GM21528 (cell line): ENCODE results near the gene ADAM11.

Experiments
- ATAC-seq: cut with Tn5 transposase; IDR thresholded peaks from one replicate; pipeline ENCODE4 v1.9.1; 2021; ENCODE audit warnings: mild to moderate bottlenecking, moderate library complexity; ENCODE audit not compliant: unreplicated experiment, low FRiP score

The ADAM11 gene

DNA sequence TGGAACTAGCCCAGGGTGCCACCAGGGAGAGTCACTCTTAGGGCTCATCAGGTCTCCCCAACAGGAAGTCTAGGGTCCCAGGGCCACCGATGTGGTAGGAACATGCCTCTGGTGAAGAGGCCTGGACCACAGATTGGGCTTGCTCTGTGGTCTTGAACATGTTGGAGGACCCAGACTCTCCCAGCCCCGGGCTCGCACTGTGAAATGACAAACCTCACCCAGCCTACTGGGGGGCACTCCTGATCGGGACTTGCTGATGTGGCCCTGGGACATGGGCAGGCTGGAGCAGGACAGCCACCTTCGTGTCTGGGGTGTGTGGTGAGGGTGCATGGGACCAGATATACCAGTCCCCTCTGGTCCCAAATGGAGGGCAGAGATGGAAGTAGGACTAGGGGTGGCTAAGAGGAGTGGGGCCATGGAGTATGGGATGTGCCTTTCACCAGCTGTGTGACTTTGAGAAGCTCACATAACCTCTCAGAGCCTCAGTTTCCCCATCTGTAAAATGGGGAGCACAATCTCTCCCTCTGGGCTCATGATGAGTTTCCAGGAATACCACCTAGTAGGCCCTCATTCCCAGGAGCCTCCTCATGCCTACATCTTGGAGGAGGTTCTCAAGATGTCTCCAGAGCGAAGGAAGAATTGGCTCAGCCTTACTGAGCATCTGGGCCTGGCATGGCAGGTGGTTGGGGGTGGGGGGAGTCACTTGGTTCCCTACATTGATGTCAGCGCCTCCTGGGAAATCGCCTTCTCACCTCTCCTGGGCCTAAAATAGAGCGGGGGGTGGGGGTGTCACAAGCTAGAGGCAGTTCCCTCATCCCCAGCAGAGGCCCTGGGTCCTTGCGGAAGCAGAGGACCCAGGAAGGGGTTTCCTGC lies 1.5 kb upstream of the ADAM11 start:
- no peak for ATAC-seq

DNA sequence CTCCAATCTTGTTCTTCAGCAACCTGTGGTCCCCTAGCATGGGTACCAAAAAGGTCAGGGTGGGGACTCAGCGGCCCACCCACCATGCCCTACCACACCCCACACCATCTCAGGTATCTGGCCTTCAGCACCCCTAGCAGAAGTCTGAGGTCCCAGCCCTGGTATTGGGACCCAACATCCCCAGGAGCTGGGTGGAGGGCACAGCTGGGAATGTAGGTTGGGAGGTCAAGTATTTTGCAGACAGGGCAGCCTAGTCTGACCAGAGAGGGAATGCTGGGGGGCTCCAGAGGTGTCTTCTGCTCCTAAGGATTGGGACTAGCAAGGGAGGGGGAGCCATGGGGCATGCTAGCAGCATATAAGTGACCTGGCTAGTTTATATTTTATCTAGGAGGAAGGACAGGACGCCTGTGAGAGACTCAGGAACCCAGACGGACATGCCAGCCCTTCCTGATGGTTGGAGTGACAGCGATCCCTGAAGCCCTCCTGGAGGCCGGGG lies 822 bp upstream of the ADAM11 start:
- no peak for ATAC-seq

DNA sequence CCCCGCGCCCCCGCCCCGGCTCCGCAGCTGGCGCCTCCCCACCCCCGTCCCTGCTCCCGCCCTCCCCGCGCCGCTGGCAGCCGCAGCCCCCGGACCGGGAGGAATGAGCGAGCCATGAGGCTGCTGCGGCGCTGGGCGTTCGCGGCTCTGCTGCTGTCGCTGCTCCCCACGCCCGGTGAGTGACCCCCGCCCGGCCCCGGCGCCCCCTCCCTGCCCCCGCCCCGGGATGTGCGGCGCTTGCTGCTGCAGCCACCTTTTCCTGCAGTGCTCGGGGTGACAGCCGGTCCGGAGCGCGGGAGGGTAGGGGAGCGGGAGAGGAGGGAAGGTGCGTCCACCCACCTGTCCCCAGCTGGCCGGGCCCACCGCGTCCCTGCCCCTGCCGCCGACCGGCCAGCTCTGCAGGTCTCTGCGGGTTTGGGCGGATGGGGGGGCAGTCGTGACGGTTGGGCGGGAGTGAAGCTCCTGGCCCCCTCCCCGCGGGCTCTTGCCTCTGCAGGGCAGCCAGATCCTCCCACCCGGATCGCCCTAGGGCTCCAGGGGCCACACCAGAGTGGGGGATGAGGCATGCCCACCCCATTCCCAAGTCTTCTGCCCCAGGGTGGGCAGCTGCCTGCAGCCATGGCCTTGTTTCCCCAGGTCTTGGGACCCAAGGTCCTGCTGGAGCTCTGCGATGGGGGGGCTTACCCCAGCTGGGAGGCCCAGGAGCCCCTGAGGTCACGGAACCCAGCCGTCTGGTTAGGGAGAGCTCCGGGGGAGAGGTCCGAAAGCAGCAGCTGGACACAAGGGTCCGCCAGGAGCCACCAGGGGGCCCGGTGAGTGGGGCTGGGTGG lies 513 bp downstream of the ADAM11 start:
- ATAC-seq = no peak

DNA sequence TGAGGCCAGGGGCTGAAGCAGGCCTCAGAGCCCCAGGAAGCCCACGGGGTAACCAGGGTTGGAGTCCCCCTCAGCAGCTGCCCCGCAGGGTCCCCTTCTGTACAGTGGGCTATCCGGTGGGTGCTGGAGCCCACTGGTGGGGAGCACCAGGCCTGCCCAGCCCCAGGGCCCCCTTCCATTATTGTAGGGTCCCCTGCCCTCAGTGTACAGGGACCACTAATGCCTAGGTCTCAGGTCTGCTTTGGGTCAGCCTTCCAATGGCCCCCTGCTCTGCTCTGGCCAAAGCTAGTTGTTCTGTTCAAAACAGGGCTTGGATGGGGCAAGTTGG lies 1.1 kb downstream of the ADAM11 start:
- no peak for ATAC-seq

DNA sequence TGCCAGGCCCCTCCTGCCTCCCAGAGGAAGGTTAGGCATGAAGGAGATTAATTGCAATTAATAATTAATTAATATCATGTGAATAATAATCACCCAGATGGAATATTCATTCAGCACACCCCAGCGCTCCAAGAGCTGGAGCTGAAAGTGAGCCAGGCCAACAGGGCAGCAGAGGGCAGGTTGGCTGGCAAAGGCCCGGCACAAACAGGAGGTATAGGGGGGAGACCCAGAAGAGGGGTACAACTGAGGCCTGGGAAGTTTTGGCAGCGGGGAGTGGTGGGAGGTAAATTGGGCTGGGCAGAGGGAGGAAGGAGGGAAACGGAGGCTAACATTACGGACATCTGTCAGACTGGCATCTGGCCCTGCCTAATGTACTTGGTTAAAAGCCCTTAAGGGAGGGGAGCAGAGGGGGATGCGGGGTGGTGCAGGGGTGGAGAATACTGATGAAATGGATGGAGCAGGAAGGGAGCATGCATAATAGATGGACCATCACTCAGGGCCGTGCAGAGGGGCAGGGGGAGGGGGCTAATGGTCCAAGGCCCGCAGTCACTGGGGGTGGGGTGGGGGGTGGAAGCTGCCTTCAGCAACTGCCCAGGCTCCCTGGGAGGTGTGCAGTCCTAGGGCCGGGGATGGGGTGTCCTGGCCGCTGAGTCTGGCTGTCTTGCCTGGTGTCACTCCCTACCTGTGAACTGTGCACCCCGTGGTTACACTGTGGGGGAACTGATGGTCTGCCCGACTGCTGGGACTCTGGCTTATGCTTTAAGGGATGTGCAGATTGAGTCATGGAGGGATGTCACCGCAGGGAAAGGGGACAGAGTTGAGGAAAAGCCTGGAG lies 1.9 kb downstream of the ADAM11 start:
- no peak for ATAC-seq

DNA sequence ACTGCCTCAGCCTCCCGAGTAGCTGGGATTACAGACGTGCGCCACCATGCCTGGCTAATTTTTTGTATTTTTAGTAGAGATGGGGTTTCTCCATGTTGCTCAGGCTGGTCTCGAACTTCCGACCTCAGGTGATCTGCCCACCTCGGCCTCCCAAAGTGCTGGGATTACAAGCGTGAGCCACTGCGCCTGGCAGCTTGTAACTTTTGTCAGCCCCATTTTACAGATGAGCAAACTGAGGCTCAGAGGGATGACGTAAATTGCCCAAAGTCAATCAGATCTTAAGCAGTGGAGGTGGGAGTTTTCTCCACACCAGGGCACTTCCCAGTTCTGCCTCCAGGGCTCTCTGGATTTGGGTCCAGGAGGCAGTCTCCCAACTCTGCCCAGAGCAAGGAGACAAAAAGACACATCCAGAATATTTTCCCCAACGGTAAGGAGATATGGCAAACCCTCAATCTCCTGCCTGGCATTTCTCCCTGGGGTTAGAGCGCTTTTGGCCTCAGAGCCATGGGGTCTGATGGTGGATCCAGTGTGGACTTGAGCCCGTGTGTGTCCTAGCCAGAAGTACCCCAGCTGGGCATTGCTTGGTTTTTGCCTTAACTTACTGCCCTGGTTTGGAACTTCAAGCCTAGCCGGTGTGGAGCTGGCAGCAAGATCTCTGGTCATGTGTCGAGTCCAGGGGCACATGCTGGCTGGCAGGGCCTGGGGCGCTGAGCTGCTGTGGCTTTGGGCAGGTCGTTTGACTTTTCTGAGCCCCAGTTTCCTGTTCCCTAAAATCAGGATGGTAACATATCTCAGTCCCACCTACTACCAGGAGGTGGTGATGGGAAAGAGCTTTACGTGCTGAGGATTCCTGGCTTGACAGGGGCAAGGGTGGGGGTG lies 3.4 kb downstream of the ADAM11 start:
- no peak for ATAC-seq

DNA sequence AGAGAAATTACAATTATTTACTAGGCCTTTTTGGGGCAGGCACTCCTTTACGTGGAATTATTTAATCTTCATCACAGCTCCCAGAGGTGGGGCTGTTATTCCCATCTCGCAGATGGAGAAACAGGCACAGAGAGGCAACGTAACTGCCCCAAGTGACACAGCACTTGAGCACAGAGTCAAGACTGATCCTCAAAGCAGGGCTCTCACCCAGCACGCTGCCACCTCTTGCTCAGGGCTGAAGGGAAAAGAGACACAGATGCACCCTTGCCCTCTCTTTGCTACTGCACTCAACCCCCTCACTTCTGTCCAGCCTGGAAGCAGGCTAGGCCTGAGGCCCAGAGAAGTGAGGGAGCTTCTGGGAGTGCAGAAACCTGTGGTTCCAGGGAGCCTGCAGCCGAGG lies 4.4 kb downstream of the ADAM11 start:
- no peak for ATAC-seq

DNA sequence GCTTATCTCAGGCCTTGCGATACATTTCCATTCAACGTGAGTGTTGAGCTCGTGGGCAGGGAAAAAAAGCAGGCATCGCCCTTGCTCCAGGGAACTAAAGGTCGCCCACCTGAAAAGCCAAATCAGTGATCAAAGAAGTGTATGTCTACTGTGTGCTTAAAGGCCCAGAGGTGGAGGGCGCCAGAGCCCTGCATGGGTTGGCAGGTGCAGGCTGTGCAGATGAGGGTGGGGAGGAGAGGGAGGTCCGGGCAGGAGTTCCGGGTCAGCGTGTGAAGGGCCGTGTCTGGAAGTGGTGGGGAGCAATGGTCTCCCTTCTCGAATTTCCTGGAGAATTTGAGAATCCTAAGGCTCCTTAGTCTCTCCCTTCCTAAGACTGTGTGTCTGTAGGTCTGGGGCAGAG lies 7.2 kb downstream of the ADAM11 start:
- no peak for ATAC-seq

DNA sequence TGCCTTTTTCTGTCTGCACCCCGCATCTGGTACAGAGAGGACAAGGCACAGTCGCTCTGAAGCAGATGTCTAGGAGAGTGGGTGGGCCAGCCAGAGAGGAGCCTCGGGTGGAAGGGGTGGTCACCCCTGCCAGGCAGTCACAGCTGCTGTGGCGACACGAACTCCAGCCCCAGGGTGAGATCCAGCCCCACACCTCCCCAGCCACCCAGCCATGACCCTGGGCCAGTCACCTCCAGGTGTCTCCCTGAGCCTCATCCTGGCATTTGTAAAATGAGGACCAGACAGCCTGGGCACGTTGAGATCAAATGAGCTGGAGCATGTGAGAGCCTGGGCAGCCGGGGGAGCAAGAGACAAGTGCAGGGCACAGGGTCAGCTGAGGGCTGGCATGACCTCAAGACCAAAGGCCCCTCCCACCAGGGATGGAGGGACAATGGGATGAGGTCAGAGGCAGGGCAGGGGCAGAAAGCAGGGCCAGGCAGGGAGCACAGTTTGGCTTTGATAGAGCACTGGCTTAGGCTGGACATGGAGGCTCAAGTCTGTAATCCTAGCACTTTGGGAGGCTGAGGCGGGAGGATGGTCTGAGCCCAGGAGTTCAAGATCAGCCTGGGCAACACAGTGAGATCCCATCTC lies 7.7 kb downstream of the ADAM11 start:
- no peak for ATAC-seq

DNA sequence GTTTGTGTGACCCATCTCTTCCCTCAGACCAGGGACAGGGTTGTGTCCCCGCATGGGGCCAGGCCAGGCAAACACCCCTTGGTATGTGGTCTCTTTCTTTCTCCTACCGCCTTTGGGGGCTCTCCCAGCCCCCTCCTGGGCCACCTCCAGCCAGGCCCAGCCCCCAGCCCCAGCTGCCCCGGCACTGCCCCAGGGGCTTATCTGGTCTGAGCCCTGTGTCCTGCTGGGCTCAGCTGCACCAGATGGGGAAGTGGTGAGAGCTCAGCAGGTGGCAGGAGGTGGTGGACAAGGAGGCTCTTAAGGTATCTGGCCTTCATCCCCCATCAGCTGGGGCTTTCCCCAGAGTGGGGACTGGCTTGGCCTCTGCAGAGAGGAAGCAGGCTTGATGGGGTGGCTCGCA lies 8.7 kb downstream of the ADAM11 start:
- no peak for ATAC-seq

DNA sequence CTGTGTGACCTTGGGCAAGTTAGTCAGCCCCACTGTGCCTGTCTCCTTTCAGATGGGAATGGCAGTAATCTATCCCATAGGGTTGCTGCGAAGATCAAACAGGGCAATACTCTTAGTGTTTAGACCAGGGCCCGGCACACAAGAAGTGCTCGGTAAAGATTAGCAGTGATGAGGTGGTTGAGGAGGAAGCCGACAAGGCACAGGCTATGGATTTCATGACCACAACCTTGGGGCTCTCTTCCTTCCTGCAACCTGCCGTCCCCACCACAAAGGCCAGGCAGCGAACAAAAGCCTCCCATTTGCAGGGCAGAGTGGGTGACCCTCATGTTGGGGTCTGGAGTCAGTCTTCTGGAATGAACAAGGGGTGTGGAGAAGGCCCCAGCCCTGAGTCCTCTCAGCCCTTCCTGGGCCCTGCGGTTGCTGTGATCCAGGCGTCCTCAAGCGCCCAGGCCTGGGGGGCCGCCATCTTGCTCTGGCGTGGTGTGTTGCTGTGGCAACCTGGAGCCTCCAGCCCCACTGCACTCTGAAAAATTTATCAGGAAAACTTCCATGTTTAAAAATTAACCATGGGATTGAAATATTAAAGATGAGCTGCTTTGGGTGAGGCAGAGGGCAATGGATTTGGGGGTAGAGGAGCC lies 9.8 kb downstream of the ADAM11 start:
- no peak for ATAC-seq

DNA sequence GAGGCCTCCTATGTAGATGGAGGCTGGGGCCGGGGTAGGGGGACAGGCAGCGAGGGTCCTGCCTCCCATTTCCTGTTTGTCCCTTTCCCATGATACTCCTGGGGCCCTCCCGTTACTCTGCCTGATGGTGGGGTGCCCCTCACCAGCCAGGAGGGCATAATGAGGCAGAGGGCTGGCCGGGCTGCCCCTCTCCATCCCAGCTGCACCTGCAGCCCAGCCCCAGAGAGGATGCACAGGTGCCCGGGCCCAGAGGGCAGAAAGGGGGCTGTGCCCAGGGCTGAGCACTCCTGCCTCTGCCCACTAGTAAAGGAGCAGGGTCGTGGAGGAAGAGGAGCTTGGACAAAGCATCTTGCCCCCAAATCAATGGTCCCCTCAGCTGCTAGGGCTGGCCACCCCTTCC lies 10.4 kb downstream of the ADAM11 start:
- ATAC-seq = no peak

DNA sequence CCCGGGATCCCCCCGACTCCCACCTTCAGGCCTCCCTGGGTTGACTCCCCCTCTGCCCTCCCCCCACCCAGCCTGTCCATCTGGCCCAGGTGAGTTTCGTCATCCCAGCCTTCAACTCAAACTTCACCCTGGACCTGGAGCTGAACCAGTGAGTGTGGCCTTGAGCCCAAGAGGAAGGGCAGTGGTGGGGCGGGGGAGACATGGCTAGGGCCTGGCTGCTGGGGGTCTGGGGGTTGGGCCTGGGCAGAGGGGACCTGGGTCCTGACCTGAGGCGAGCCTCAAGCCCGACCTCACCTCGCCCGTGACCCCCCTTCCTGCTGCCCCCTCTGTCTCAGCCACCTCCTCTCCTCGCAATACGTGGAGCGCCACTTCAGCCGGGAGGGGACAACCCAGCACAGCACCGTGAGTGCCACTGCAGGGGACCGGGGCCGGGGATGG lies 10.9 kb downstream of the ADAM11 start:
- ATAC-seq = no peak

DNA sequence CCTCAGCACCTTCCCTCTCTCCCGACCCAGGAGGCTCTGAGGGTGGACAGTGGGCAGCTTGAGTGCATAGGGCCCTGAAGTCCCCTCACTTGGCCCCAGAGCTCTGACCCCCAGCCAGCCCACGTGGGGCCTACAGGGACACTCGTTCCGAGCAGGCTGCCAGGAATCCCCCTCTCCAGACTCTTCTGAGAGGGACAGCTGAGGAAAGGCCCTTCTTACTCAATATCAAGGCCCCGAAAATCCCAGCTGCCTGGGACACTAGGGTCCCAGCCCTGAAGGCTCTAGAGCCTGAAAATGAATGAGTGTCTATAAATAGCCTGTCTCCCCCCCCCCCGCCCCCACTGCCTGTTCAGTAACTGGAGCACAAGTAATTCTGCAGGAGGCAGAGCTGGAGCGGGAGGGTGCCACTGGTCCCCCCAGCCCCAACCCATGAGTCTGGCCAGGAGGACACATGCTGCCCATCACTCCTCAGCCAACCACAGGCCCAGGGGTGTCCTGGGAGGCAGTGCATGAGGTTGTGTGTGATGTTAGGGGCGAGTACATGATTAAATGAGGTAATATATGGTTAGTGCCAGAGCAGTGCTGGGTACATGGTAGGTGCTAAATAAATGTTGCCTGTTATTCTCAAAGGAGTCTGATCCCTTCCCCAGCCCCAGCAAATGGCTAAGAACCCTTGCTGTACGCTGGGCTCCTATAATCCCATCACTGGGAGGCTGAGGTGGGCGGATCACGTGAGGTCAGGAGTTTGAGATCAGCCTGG lies 11.6 kb downstream of the ADAM11 start:
- ATAC-seq = no peak

DNA sequence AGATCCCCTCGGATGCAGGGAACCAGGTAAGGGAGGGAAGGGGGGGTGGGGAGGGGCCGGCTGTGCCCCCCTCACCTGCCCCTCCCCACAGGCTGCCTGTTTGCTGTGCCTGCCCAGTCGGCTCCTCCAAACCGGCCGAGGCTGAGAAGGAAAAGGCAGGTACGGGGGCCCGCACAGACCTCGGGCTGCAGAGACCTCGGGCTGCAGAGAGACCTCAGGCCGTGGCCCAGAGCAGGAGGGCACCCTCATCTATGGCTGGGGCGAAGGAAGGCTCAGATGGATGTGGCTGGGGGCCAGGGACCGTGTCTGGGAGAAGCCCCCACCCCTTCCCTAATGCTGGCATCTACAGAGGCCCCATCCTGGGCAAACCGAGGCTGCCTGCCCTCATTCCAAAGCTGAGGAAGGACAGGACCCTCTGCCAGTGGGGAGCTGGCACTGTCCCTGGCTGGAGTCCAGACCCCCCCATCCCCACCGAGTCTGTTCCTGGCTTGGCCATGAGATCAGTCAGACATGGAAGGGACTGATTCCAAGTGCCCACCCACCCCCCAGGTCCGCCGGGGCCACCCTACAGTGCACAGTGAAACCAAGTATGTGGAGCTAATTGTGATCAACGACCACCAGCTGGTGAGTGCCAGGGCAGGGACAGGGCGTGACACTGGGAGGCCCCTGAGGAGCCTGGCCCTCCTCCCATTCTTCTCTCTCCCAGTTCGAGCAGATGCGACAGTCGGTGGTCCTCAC lies 13.7 kb downstream of the ADAM11 start:
- no peak for ATAC-seq

DNA sequence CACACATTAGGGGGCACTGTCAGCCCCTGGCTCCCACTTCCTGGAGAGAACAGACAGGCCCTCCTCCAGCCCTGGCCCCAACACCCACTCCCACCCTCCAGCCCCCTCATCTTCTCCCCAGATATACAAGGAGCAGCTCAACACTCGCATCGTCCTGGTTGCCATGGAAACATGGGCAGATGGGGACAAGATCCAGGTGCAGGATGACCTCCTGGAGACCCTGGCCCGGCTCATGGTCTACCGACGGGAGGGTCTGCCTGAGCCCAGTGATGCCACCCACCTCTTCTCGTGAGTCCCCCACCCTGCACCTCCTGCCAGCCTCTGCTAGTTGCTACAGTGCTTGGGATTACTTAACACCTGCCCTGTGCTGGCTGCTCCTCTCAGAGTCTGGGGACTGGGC lies 14.4 kb downstream of the ADAM11 start:
- ATAC-seq = no peak

DNA sequence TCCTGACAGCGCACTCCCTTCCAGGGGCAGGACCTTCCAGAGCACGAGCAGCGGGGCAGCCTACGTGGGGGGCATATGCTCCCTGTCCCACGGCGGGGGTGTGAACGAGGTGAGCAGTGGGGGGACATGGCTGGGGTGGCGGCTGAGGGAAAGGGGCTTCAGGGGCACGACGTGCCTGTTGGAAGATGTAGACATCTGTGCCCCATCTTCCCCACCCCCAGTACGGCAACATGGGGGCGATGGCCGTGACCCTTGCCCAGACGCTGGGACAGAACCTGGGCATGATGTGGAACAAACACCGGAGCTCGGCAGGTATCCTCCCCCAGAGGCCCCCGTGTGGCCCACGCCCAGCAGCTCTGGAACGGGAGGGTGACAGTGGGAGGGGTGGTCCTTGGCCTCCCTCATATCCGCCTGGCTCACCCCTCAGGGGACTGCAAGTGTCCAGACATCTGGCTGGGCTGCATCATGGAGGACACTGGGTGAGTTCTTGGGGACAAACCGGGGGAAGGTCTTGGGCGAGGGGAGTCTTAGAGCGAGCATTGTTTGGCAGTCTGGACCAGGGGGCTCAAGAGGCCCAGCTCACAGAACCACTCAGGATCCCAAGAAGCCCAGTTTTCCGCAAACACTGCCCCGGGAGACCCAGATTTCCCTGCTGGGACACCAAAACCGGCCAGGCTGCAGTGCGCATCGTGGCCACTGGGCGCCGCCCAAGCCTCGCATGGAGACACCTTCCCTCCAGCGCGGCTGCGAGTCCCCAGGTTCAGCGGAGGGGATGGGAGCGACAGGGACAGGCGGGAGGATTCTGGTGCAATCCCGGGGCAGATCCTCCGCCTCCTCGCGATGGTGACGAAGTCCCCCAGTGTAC lies 15.7 kb downstream of the ADAM11 start:
- ATAC-seq = peak; percentile 31
